A673 (cell line): ENCODE measurements around the gene NR1H4. TPM values are rescaled to one million over a fixed set of nuclear protein-coding genes. Genes with fewer than 3 reads are reported as not detected.
"Not testable (repeated sequence)": the region's sequence is repeated elsewhere in the genome, so short reads cannot be mapped to it uniquely, and the experiment has no call there.

Source experiments
- BruUV-seq: library from RNA; stranded (reverse); fragments of 400-500 nt; replicated peaks from 2 replicates; lab custom pipeline; 2021; lab: Mats Ljungman, UMichigan
- CTCF ChIA-PET: fragments of 300-600 bp; sonication (Branson Sonifier 250); formaldehyde crosslinking; loops from one replicate; lab custom pipeline; 2022; ENCODE audit warnings: antibody characterized with exemption; lab: Charles Lee
- POLR2A ChIA-PET: fragments of 300-600 bp; sonication (Branson Sonifier 250); formaldehyde crosslinking; loops from one replicate; lab custom pipeline; 2022; ENCODE audit warnings: antibody characterized with exemption; ENCODE audit not compliant: low non-redundant PET; lab: Charles Lee
- DNase-seq: peaks from one replicate; pipeline ENCODE4 v3.0.0-alpha.2; 2015; ENCODE audit warnings: low spot score
- H3K27ac ChIP-seq: fragments of 200-600 bp; sonication (generic); 2 replicates; pipeline ENCODE4 v1.5.1; 2016; ENCODE audit warnings: mixed run types, low read depth, mild to moderate bottlenecking, mixed read lengths, antibody characterized with exemption, low read length; ENCODE audit not compliant: poor library complexity, severe bottlenecking
- H3K27me3 ChIP-seq: fragments of 200-600 bp; sonication (generic); replicated peaks from 2 replicates; pipeline ENCODE4 v1.6.1; 2017; ENCODE audit warnings: mixed run types, low read depth, mild to moderate bottlenecking, mixed read lengths, antibody characterized with exemption, low read length; ENCODE audit not compliant: insufficient read depth, poor library complexity
- H3K36me3 ChIP-seq: fragments of 200-600 bp; sonication (generic); 2 replicates; pipeline ENCODE4 v1.6.1; 2016; ENCODE audit warnings: mixed run types, mild to moderate bottlenecking, mixed read lengths, antibody characterized with exemption, low read length; ENCODE audit not compliant: insufficient read depth, poor library complexity, severe bottlenecking
- H3K4me1 ChIP-seq: fragments of 200-600 bp; sonication (generic); 2 replicates; pipeline ENCODE4 v1.6.1; 2017; ENCODE audit warnings: mixed run types, mild to moderate bottlenecking, mixed read lengths, antibody characterized with exemption, low read length; ENCODE audit not compliant: insufficient read depth, poor library complexity, severe bottlenecking
- H3K4me3 ChIP-seq: fragments of 200-600 bp; sonication (generic); 2 replicates; pipeline ENCODE4 v1.5.1; 2016; ENCODE audit warnings: low read depth, mixed run types, mild to moderate bottlenecking, mixed read lengths, low read length; ENCODE audit not compliant: poor library complexity, severe bottlenecking
- H3K9me3 ChIP-seq: fragments of 200-600 bp; sonication (generic); 2 replicates; pipeline ENCODE4 v1.6.1; 2016; ENCODE audit warnings: mixed run types, low read depth, mild to moderate bottlenecking, mixed read lengths, antibody characterized with exemption, low read length; ENCODE audit not compliant: poor library complexity, severe bottlenecking
- EZH2 ChIP-seq: fragments of 200-600 bp; sonication (generic); IDR thresholded peaks from 2 replicates; pipeline ENCODE4 v1.6.1; 2017; ENCODE audit warnings: borderline replicate concordance, low read depth, mild to moderate bottlenecking, mixed read lengths, antibody characterized with exemption, low read length; ENCODE audit not compliant: poor library complexity, severe bottlenecking
- intact Hi-C: fragments of 100-400 bp; cut with micrococcal nuclease; formaldehyde crosslinking; loops from one replicate; pipeline ENCODE4 v1.10.0; 2022; ENCODE audit not compliant: unreplicated experiment
- total RNA-seq: library from RNA; stranded (reverse); gene quantifications from 2 replicates; pipeline ENCODE4 v1.2.3, GENCODE V29; 2021
- TF ChIP-seq, protein P1 (sequence below): fragments of 300-800, 200-600 bp; sonication (generic); conservative IDR thresholded peaks from 2 replicates; pipeline ENCODE4 v1.5.1; 2017; ENCODE audit warnings: low read depth, mild to moderate bottlenecking, antibody characterized with exemption, low read length, moderate library complexity, mixed read lengths

NR1H4 gene
- total RNA-seq, 1 experiment from 2014 or later: not detected

DNA sequence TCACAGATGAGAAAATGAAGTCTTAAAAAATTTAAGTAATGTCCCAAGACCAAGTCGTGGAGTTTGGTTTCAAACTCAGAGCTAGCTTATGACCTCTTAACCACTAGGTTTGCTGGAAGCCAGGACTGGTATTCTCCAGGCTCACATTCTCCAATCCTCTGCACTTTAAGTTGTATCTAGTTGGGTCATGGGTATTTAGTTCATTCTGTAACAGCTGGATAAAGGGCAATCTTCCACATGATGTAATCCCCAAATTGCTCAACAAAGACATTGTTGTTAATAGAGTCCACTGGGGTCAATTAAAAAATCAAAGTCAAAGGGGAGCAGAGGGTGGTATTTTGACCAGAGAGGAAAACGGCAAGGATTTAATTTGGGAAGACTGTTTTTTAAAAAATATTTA, 82.1 kb downstream of the NR1H4 start:
- Histone ChIP-seq H3K27me3 (no peaks in the 10 kb centered on the region), H3K27ac (no peak overlapping the region), H3K4me3 (no peak overlapping the region), H3K4me1 (peaks cover 5% of the 10 kb centered on the region), H3K9me3 (no peaks in the 10 kb centered on the region), H3K36me3 (no peaks in the 10 kb centered on the region)
- TF ChIP-seq EZH2: no peak
- TF ChIP-seq, protein P1, sequence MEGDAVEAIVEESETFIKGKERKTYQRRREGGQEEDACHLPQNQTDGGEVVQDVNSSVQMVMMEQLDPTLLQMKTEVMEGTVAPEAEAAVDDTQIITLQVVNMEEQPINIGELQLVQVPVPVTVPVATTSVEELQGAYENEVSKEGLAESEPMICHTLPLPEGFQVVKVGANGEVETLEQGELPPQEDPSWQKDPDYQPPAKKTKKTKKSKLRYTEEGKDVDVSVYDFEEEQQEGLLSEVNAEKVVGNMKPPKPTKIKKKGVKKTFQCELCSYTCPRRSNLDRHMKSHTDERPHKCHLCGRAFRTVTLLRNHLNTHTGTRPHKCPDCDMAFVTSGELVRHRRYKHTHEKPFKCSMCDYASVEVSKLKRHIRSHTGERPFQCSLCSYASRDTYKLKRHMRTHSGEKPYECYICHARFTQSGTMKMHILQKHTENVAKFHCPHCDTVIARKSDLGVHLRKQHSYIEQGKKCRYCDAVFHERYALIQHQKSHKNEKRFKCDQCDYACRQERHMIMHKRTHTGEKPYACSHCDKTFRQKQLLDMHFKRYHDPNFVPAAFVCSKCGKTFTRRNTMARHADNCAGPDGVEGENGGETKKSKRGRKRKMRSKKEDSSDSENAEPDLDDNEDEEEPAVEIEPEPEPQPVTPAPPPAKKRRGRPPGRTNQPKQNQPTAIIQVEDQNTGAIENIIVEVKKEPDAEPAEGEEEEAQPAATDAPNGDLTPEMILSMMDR: no peak
- DNase-seq: no peak
- CTCF ChIA-PET: interaction anchor here (1.6 kb wide), 1 partner anchor 207 kb away, joined by 4 read pairs; no protein-coding TSS in a partner anchor
- BruUV-seq: no TSS peak
- intact Hi-C loops: no loop called here
- POLR2A ChIA-PET: interaction anchor here (0.6 kb wide), 1 partner anchor 288 kb away, joined by 6 read pairs; no protein-coding TSS in a partner anchor

DNA sequence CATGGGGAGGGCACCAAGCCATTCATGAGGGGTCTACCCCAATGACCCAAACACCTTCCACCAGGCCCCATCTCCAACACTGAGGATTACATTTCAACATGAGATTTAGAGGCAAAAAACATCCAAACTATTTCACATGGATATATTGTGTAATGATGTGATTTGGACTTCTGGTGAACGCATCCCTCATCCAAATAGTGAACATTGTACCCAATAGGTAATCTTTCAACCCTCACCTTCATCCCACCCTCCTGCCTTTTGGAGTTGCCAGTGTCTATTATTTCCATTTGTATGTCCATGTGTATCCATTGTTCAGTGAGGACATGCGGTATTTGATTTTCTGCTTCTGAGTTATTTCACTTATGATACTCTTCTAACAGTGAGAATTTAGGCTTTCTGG, 83.7 kb downstream of the NR1H4 start:
- Histone ChIP-seq H3K4me3 (no peak overlapping the region), H3K9me3 (no peaks in the 10 kb centered on the region), H3K27me3 (no peaks in the 10 kb centered on the region), H3K36me3 (no peaks in the 10 kb centered on the region), H3K4me1 (peaks cover 5% of the 10 kb centered on the region), H3K27ac (no peak overlapping the region)
- ChIA-PET CTCF (no interaction called here), POLR2A (no interaction called here)
- BruUV-seq: no TSS peak
- DNase-seq: no peak
- TF ChIP-seq, protein P1: no peak
- TF ChIP-seq EZH2: no peak
- intact Hi-C loops: no loop called here

DNA sequence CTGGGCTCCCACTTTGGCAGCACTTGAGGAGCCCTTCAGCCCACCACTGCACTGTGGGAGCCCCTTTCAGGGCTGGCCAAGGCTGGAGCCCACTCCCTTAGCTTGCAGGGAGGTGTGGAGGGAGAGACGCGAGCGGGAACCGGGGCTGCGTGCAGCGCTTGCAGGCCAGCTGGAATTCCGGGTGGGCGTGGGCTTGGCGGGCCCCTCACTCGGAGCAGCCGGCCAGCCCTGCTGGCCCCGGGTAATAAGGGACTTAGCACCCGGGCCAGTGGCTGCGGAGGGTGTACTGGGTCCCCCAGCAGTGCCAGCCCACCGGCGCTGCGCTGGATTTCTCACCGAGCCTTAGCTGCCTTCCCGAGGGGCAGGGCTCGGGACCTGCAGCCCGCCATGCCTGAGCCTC, 85.6 kb downstream of the NR1H4 start:
- POLR2A ChIA-PET, DNase-seq, intact Hi-C loops, CTCF ChIA-PET, H3K27ac ChIP-seq, BruUV-seq, H3K36me3 ChIP-seq, H3K4me3 ChIP-seq, H3K9me3 ChIP-seq, H3K27me3 ChIP-seq, H3K4me1 ChIP-seq: not testable (repeated sequence)

DNA sequence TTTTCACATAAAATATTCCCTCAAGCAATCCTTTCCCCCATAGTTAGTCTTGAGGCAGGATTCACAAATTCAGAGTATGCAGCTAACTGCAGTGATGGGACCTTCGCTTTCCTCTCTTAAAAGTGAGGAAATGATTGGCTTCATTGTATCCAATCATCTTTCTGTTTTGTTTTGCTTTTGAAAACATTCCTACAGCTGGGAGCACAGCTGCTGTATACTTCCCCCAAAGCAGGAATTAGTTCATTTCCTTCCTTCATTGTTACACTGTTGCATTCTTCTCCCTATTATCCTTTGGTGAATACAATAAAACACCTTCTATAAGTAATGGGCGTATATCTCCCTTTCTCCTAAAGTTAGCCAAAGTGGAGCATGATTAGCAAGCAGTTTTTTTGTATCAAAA, 90.4 kb downstream of the NR1H4 start:
- intact Hi-C loops: no loop called here
- no peak for DNase-seq
- ChIA-PET CTCF (no interaction called here), POLR2A (no interaction called here)
- TF ChIP-seq, protein P1: no peak
- TF ChIP-seq EZH2: no peak
- Histone ChIP-seq H3K4me3 (no peak overlapping the region), H3K27me3 (no peaks in the 10 kb centered on the region), H3K4me1 (peaks cover 10% of the 10 kb centered on the region), H3K27ac (no peak overlapping the region), H3K36me3 (no peaks in the 10 kb centered on the region), H3K9me3 (no peaks in the 10 kb centered on the region)
- no TSS peak for BruUV-seq
